Measurements from ENCODE around the gene CGB1.

CGB1 gene

GRCh38 chr19:49036815-49037214, at the start of gene CGB1:
Gene CGB1 (minus strand): TSS chr19:49036895. CDS start chr19:49036711, 184 bp downstream.
- peak; percentile 84 to 94 for DNase-seq

DNA sequence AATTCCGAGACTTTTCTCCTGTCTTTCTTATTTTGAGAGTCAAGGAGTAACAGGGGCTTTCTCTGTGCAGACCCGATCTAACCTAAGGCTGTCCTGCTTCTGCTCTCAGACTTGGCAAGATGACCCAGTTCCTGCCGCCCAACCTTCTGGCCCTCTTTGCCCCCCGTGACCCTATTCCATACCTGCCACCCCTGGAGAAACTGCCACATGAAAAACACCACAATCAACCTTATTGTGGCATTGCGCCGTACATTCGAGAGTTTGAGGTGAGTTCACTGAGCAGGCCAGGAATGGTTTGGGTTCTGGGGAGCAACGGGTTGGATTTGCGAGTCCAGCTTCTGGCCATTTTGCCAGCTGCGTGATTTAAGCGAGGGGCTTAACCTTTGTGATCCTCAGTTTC, 49.6 kb upstream of the CGB1 start:
- no peak for DNase-seq

DNA sequence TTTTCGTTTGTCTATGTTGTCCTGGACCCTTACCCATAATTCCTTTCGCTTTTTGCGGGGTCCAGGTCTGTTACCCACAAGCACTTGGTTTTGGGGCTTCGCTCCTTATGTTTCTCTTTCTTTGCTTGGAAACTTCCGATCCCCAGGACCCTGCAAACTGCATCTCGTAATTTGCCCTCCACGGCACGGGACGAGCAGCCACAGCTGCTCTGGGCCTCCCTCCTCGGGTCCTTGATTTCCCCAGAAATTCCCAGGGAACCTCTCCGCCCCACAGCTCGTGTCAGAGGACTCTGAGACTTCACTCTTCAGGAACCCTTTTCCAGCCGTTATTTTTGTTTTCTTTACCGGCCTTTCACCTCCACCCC, 49.2 kb upstream of the CGB1 start:
- DNase-seq, result no peak

DNA sequence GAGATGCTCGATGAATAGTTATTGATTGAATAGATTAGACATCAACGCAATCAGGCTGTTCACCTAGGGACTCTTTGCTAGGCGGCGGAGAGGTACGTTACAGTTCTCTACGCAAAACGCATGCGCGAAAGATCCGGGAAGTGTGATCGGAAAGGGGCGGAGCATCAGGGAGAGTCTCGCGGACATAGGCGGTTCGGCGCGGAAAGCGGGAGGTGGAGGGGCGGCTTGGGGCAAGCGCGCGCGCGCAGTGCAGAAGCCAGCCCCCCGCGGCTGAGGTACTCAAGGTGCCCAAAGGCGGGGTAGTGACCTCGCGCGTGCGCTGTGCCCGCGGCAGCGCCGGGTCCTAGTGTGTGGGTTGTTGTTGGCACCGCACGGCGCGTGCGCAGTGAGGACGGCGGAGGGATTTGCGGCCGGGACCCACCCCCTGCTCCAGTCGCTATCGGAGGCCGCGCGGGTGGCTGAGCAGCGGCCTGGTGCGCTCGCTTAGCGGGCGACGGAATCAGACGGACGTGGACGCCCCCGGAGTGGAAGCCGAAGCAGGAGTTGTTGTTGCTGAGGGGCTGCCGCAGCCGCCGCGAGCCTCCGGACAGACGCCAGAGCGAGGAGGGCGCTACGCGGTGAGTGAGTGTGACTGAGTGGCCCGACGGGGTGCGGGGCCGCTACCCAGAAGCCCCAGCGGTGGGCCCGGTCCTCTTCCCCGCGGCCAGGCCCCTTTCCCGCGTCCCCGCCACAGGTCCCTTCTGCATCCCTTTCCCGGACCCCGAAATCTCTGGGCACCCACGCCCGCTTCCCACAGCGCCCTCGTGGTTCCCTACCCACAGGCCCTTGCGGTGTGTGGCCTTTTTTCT, 48.5 kb upstream of the CGB1 start, which contains the start of gene SNRNP70:
TSS of gene SNRNP70 (plus strand) at position 432 of the 848 bp plus-strand sequence. CDS start 964 bp downstream, outside the sequence.
- peak; percentile 99 for DNase-seq

- DNase-seq, result no peak
Observed at GRCh38 chr19:49084206-49085019, 47.7 kb upstream of the CGB1 start.

DNA sequence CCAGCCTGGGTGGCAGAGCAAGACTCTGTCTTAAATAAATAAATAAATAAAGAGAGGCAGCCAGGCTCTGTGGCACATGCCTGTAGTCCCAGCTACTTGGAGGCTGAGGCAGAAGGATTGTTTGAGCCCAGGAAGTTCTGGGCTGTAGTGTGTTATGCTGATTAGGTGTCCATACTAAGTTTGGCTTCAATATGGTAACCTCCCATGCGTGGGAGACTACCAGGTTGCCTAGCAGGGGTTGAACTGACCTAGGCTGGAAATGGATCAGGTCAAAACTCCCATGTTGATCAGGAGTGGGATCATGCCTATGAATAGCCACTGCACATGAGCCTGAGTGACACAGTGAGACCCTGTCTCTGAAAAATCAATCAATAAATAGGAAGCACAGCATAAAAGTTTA, 44.6 kb upstream of the CGB1 start:
- no peak for DNase-seq

- no peak for DNase-seq
Observed at GRCh38 chr19:49080392-49080791, 43.7 kb upstream of the CGB1 start.

DNA sequence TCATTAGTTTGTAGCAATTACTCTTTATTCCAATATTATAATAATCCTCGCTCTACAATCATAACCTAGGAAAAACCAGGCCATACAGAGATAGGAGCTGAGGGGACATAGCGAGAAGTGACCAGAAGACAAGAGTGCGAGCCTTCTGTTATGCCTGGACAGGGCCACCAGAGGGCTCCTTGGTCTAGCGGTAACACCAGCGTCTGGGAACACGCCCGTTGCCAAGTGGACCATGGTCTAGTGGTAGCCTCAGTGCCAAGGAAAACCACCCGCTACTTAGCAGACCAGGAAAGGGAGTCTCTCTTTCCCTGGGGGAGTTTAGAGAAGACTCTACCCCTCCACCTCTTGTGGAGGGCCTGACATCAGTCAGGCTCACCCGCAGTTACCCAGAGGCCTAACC, 38.2 kb upstream of the CGB1 start:
- DNase-seq, result peak; percentile 39 to 72

GRCh38 chr19:49073514-49074378, 37.1 kb upstream of the CGB1 start:
- peak; percentile 54 to 62 for DNase-seq

DNA sequence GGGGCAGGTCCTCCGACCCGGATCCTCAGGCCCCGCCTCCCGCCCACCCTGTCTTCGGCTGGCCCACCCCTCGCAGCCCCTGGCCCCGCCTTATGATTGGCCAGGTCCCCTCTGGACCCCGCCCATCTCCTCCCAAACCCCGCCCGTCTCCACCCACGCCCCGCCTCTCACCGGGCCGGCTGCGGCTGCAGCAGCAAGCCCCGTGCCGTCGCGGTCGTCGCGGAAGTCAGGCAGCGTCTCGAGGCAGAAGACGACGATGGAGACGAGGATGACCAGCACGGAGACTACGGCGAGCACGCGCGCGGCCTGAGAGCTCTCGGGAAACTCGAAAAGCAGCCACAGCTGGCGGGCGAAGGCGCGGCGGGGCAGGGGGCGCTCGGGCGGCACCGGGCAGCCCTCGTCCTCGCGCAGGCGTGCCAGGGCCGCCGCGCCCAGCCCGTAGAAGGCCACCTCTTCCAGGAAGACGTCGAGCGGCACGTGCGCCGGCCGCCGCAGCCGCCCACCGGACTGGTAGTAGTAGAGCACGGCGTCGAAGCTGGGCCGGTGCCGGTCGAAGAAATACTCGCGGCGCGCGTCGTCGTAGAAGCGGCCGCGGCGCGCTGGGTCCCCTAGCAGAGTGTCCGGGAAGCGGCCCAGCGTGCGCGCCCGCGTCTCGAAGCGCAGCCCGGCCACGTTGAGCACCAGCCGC, 35.3 kb upstream of the CGB1 start:
- no peak for DNase-seq

DNA sequence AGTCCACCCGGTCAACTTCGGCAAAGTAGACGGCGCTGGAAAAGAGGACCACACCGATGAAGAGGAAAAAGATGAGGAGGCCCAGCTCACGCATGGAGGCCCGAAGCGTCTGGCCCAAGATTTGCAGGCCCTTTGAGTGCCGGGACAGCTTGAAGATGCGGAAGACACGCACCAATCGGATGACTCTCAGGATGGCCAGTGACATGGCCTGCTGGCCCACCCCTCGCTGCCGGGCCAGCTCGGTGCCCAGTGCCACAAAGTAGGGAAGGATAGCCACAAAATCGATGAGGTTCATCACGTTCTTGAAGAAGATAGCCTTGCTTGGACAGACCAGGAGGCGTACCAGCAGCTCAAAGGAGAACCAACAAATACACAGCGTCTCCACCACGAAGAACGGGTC, 33.7 kb upstream of the CGB1 start:
- DNase-seq, result no peak

- DNase-seq, result no peak
Observed at GRCh38 chr19:49069026-49069425, 32.3 kb upstream of the CGB1 start.

DNA sequence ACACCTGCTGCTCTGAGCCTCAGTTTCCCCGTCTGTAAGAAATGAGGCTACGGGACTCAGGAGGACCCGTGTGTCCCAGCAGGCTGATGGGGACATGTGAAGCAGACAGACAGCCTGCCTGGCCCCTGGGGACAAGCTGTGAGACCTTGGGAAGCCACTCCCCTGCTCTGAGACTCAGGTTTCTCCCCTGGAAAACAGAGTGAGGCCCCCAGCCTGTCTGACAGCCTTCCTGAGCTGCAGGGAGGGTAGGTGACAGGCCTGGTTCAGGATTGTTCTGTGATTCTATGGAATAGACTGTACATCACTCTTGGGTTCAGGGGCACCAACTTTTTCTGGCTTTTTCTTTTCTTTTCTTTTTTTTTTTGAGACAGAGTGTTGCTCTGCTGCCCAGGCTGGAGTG, 30.9 kb upstream of the CGB1 start:
- DNase-seq, result no peak

- DNase-seq, result no peak
Observed at GRCh38 chr19:49065905-49066512, 29.3 kb upstream of the CGB1 start.

DNA sequence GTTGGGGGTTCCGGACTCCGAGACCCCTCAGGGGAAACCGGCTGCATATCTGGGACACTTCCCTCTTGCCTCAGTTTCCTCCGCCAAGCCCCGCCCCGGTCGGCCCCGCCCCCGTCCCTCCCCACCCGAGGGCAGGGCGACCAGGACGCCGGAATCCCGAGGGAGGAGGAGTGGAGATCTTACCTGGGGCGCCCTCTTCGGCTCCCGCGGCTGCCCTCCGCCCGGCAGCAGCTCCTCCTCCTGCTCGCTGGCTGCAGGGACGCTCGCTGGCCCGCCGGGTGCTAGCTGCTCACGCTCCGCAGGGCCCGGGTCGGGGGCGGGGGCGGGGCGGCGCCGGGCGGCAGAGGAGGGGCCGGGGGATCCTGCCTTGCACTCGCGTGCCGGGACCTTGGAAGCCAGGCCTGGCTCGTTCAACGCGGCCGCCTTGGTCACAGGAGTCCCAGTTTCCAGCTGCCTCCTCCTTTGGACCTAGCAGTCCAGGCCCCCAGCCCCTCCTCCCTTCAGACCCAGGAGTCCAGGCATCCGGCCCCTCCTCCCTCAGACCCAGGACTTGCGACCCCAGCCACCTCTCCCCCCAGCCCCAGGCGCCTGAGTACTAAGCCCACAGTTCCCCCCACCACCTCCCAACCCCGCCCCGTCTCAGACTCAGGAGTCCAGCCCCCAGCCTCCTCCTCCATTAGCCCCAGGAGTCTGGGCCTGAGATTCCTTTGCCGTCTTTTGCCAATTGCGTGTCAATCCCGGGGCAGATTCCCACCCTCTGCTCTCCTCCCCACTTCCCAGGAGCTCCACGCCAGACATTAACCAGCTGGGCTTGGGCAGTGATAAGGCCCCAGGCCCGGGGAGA, 28.3 kb upstream of the CGB1 start, which contains the start of gene NTF4:
TSS of gene NTF4 (minus strand) at position 51 of the 844 bp plus-strand sequence. CDS start 2,821 bp downstream, outside the sequence.
- DNase-seq, result no peak

- DNase-seq, result no peak
Observed at GRCh38 chr19:49064029-49064629, 27.4 kb upstream of the CGB1 start.

- no peak for DNase-seq
Observed at GRCh38 chr19:49061445-49061844, 24.8 kb upstream of the CGB1 start.

DNA sequence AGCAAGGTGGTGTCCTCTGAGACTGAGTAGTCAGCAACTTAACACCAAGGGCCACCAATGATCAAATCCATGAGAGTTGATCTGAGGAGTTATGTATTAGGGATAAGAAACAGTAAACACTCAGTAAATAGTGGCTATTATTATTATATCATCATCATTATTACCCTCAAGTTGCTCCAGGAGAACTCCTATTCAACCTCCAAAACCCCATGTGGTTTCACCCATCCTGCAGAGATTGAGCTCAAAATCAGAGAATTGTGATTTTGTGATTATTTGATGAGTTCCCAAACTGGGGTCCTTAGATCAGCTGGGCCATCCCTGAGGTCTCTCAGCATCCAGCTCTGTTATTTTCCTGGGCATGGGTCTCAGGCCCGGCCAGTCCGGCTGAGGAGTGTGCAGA, 24.3 kb upstream of the CGB1 start:
- no peak for DNase-seq

DNA sequence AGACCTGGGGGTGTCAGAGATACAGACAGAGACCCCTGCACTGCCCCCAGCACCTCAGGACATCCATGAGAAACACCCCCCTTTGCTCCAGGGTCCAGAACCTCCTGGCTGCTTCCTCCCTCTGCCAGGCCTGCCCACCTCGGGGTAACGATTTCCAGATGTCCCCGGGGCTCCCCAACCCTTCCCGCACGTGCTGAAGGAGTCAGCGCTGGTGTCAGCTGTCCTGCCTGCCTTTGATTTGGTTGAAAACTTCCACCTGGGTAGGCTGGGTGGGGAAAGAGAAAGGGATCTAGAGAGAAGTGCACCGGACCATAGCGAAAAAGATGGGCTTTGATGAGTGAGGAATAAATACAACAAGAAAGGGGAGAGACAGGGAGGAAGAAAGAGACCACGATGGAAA, 22.4 kb upstream of the CGB1 start:
- DNase-seq, result no peak

- no peak for DNase-seq
Observed at GRCh38 chr19:49058562-49058961, 21.9 kb upstream of the CGB1 start.

Data from SHP77 (cell line).